TTC549 (cell line): ENCODE results near the gene NEK6.

Experiments used
- FAIRE-seq: peaks from 2 replicates; lab custom pipeline; 2012; peaks lifted over from hg19 to GRCh38; lab: Jason Lieb, UNC

Gene NEK6

DNA sequence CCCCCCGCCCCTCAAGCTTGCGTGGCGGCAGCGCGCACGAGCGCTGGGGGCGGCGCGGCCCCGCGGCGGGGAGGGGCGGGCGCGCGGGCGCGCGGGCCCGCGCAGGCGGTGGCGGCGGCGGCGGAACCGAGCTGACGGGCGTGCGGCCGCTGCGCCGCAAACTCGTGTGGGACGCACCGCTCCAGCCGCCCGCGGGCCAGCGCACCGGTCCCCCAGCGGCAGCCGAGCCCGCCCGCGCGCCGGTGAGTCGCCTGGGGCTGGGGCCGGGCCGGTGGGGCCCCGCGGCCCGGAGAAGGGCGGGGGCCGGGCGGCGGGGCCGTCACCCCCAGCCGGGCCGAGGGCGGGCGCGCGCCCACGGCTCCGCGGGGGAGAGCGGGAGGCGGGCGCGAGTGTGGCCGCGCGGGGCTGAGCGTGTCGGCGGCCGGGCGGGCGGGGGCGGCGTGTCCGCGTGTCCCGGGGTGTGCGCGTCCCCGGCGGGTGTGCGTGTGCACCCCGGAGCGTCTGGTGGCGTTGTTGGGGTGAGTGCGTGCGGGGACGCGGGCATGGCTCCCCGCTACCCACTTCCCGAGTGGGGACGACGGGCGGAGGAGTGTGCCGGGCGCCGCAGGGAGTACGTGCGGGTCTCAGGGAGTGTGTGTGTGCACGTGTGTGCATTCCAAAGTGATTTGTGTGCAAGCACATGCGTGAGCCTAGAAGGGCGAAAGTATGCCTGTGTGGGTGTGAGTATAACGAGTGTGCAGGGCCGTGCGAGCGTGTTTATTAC lies at the start of gene NEK6:
TSS of gene NEK6 (plus strand) at position 106 of the 763 bp plus-strand sequence. CDS start 44,016 bp downstream, outside the sequence.
- no peak for FAIRE-seq

DNA sequence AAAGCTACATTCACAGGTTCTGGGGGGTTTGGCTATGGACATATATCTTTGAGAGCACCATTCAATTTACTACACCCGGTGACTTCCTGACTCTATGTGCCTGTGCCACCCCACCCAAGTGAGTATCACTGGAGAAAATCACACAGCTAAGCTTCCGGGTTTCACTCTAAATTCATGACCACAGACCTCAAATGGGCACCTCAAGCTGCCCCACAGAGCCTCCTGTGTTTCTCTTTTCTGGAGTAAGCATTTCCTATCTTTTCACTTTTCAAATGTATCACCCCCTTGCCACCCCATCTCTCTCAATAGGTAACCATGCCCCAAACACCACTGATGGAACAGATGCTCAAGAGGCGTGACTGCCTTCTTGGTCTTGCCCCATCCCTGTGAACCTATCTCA lies 49.2 kb upstream of the NEK6 start:
- no peak for FAIRE-seq

GRCh38 chr9:124209279-124209678 lies 48.5 kb upstream of the NEK6 start:
- FAIRE-seq = no peak

- no peak for FAIRE-seq
Measured at GRCh38 chr9:124209774-124210173, 48.0 kb upstream of the NEK6 start.

DNA sequence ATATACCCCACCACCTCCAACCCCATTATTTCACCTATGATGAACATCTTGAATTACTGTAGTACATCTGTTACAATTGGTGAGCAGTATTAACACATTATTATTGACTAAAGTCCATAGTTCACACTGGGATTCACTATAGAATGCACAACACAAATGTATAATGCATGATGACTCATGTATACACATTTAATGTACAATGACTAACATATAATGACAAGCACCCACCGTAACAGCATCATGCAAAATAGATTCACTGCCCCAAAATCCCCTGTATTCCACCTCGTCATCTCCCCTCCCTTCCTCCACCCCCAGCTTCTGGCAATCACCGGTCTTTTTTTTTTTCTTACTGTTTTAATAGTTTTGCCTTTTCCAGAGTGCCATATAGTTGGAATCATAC lies 47.1 kb upstream of the NEK6 start:
- no peak for FAIRE-seq

- no peak for FAIRE-seq
Measured at GRCh38 chr9:124212381-124213050, 45.2 kb upstream of the NEK6 start.

DNA sequence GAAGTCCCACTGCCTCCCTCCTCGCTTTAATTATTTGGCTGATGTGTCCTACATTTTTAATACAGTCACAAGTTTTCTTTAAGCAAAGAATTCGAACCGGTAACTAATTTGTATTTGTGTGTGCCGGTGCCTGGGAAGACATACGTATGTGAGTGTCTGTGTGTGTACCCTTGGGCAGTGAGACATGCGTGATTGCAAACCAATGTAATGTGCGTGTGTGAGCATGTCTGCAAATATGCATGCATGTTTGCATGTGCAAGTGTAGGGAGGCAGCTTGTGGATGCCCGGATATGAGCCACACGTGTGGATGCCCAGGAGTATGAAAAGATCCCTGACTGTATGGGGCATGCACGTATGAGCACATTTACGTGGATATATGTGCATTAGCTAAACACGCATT lies 44.4 kb upstream of the NEK6 start:
- no peak for FAIRE-seq

DNA sequence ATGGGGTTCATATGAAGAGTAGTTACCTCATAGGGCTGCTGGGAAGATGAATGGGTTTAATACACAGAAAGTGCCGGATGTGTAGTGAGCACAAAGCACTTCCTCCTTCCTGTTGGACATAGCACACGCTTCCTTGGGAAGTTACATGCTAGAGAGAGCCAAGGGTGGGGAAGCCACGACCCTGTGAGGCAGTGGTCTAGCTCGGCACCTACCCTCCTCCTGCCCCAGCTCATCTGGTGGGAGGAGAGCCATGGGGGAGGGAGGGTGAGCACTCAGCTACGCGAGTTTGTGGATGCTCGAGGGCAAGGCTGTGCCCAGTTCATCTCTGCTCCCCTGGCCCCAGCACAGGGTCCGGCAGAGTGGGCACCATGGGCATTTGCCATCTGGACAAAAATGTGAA lies 43.6 kb upstream of the NEK6 start:
- FAIRE-seq = no peak

DNA sequence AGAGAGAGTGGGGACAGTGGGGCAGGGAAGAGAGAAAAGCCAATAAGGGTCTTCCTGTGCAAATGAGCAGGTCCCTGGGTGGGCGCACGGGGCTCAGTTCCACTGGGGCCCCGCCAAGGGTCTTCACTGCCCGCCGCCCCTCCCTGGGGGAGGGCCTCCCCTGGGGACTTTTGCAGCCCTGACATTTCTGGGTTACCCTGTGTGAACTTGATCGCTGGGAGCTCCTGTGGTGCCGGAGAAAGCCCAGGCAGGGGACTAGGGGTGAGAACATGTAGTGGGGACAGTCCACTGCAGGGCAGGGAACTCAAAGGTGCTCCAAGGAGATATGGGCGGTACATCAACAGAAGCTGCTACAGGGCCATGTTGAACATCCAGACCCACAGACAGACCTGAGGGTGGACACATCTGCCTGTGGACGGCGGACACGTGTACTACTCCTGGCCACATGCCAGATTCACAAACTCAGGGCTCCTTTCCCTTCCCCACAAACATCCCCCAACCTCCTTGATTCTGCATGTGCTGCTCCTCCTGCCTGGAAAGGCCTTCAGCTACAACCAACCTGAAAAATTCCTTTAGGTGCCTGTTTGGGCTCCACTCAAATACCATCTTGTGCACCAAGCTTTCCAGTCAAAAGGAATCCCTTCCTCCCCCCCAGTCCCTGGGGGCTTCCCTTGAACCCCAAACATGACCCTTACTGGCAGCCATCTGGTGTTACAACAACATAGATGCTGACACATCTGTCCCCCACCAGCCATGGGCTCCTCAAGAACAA lies 43.0 kb upstream of the NEK6 start:
- no peak for FAIRE-seq

DNA sequence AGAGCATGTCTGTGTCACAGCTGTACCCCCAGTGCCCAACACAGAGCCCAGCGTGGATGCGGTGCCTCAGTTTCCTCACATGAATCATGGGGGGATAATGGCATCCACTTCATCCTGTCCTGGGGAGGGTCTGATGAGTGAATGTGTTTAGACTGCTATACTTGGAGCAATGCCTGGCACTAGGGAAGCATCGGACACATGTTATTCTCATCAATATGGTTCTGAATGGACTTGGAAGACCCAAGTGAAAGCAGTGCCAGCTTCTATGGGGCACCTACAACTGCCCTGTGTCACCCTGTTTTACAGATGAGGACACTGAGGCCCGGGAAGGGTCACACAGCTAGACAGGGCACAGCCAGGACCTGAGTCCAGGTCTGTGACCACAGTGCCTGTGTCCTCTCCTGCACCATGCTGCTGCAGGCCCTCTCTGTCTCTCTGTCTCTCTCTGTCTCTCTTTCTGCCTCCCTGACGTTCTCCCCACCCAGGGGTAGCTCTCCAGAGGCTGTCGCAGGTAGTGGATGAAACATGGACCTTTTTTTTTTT lies 42.3 kb upstream of the NEK6 start:
- no peak for FAIRE-seq

DNA sequence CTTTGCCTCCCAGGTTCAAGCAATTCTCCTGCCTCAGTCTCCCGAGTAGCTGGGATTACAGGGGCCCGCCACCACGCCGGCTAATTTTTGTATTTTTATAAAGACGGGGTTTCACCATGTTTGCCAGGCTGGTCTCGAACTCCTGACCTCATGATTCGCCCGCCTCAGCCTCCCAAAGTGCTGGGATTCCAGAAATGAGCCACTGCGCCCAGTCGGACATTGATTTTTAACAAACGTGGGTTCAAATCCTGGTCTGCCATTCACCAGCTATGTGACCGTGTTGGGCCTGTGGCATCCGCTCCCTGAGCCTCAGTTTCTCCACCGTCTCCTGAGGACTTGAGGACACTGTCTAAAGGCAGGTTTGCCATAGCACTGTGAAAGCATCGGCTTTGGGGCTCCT lies 41.8 kb upstream of the NEK6 start:
- no peak for FAIRE-seq

DNA sequence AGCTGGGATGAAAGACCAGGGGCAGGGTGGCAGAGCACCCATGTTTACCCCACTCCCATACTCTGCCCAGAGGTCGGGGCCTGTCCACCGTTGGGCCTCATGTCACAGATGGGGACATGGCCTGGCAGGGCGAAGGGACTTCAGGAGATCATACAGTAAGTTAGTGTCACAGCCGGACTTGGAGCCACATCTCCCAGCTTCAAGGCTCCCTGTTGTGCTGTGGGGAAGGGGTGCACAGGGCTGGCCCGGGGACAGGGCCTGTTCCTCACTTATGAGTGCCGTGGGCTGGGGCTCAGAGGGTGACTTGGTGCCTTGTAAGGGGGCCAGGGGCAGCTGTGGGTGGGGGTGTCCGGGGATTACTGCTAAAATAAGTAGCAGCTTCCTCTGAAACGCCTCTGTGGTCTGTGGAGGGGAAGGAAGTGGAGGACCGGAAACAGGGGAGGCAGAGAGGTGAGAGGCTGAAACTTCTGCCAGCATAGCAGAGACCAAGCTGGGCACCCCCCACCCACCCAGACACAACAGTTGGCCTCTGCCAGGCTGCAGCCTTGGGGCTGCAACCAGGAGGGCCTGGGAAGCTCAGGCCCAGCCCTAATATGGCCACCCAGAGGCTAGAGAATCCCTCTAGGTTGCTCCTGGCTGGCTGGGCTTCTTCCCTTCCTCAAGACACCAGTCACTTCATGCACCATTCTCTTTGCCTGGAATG lies 41.1 kb upstream of the NEK6 start:
- no peak for FAIRE-seq

DNA sequence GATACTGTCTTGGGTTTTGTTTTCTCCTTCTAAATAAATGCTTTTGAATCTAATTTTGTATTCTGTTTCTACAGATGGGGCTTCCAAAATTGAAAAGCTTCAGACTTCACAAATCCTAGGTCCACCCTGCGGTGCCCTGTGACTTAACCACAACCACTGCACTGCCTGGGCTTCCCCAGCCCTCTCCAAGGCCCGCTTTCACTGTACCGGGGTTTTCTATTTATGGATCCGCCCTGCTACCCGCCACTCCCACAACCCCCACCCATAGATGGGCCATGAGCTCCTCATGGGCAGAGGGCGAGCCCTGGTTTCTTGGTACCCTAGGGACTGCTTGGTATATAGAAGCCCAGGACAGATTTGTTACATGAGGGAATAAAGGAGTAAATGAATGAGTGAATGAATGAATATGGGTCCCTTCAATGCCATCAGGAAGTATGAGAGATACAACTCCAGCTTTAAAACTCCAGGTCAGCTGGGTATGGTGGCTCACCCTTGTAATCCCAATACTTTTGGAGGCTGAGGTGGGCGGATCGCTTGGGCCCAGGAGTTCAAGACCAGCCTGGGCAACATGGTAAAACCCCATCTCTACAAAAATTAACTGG lies 39.8 kb upstream of the NEK6 start:
- FAIRE-seq = no peak

GRCh38 chr9:124218438-124218982 lies 39.2 kb upstream of the NEK6 start:
- FAIRE-seq = no peak

DNA sequence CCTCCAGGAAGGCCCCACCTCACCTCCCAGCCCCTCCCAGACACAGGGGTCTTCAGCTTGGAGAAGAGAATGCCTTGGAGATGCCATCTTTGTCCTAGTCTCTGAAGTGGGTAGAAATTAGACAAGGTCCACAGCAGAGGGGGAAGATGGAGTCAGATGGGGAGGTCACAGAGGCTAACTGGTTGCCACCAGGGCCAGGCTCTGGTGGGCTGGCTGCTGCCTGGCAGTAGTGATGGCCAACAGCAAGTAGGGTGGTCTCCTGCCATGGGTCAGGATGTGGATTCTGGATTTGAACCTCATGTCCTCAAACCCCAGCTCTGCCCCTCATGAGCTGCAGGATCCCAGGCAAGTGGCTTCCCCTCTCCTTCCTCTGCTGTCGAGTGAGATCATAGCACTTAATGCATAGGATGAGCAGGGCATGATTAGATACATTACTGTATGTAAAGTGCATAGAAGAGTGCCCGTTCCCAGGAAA lies 38.7 kb upstream of the NEK6 start:
- FAIRE-seq = no peak

- FAIRE-seq = no peak
Measured at GRCh38 chr9:124220946-124221451, 36.8 kb upstream of the NEK6 start.

DNA sequence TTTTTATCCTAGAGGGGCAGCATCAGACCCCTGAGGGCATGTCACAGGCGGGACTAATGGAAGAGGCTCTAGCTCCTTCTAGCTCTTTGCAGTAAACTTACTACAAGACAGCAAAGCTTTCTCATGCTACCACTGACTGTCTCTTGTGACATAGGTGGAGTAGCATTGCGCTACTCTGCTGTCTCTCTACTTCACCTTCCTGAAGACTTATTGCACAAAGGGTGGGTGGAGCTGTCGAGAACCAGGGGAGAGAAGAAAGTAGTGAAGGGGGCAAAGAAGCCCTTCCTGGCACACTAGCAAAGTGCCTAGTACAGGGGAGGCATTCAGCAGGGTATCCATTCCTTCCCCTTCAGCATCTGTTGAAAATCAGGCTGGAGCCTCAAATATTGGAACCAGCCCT lies 36.1 kb upstream of the NEK6 start:
- FAIRE-seq = no peak

DNA sequence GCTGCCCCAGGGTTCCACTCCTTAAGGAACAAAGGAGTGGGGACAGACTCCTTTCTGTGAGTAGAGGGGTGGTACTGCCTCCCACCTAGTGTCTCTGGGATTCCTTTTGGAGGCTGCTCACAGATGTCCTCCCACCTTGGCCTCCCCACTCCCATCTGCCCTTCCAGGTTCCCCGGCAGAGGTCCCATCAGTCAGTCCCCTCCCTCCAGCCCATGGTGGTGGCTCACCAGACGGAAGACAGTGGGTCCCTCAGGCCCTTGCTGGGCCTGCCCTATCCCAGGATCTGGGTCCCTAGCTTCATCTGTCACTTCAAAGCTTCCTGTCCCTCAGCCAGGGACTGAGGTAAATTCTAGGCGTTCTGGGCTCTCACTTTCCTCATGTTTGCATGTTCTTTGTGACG lies 35.6 kb upstream of the NEK6 start:
- FAIRE-seq = no peak

DNA sequence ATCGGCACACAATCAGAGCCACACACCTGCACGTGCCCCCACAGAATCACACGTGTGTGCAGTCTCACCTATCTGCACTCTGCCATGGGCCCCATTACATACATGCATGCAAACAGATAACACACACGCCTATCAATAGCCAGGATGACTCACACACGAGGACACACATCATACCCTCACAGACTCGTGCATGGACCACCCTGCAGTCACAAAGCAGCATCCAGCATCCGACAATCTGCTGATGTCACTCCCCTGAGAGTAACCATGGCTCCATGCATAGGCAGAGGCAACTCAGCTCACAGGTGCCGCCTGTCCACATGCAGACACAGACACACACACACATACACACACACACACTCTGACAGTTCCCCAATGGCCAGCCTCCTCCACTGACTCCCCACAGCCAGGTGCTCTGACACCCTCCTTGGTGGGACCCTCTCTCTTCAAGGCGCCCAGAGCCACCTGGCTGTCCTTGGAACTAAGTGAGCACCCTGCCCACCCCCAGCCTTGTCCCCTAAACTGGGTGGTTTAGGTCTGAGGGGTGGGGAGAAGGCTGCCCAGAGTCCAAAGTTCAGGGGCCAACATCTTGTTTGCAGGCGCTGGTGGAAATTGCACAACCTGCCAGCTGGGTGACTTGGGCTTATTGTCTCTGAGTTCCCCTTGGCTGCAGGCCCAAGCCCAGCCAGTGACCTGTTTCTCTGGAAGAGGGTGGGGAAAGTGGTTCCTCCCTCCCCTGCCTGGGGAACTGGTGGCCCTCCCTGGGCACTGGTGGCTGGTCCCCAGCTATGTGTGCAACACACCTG lies 34.6 kb upstream of the NEK6 start:
- FAIRE-seq = no peak

- no peak for FAIRE-seq
Measured at GRCh38 chr9:124225945-124226344, 31.8 kb upstream of the NEK6 start.
